ENCODE measurements around the gene GABRG3. TPM values are rescaled to one million over a fixed set of nuclear protein-coding genes. Genes with fewer than 3 reads are reported as not detected.

Gene GABRG3
- total RNA-seq, 1 donor from 2014 or later: not detected

DNA sequence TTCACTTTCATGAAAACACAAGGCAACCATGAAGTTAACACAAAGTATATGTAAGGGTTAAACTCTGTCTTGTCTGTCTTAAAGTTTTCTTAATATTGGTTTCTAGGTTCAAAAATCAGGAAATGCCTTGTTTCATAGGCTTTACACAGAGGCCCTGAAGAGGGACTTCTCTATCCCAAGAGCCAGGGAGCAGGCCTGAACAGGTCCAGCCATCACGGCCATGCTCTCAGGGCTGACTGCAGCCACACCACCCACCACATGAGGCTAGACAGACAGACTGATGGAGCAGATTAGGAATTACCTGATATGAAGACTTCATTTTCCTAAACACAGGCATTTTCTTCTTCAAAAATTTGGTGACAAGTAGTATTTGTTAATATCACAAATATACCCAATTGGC, 502.9 kb downstream of the GABRG3 start:
- Histone ChIP-seq H3K4me3 (no peak overlapping the region), H3K27ac (no peak overlapping the region), H3K4me1 (no peaks in the 10 kb centered on the region), H3K9me3 (no peaks in the 10 kb centered on the region), H3K27me3 (ENCODE audit: low read depth) (no peaks in the 10 kb centered on the region), H3K36me3 (no peaks in the 10 kb centered on the region)
- TF ChIP-seq, protein P1, sequence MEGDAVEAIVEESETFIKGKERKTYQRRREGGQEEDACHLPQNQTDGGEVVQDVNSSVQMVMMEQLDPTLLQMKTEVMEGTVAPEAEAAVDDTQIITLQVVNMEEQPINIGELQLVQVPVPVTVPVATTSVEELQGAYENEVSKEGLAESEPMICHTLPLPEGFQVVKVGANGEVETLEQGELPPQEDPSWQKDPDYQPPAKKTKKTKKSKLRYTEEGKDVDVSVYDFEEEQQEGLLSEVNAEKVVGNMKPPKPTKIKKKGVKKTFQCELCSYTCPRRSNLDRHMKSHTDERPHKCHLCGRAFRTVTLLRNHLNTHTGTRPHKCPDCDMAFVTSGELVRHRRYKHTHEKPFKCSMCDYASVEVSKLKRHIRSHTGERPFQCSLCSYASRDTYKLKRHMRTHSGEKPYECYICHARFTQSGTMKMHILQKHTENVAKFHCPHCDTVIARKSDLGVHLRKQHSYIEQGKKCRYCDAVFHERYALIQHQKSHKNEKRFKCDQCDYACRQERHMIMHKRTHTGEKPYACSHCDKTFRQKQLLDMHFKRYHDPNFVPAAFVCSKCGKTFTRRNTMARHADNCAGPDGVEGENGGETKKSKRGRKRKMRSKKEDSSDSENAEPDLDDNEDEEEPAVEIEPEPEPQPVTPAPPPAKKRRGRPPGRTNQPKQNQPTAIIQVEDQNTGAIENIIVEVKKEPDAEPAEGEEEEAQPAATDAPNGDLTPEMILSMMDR (IDR thresholded peaks at IDR 0.05): no peak
- ATAC-seq: no peak
- DNase-seq: no peak
- intact Hi-C loops (cut with DNase I): no loop called here

DNA sequence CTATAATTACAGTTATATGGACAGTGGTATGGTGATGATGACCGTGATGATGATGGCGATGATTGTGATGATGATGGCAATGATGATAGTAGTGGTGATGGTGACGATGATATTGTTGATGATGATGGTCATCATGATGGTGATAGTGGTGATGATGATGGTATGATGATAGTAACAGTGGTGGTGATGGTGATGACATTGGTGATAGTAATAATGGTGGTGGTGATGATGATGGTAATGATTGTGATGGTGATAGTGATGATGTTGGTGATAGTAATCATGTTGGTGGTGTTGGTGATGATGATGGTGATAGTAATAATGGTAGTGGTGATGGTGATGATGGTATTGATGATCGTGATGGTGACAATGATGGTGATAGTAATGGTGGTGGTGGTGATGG, 504.4 kb downstream of the GABRG3 start:
- no peak for DNase-seq
- no peak for ATAC-seq
- H3K4me3 ChIP-seq: no peak overlapping the region
- intact Hi-C loops (cut with DNase I): no loop called here
- no peaks in the 10 kb centered on the region for H3K36me3 ChIP-seq
- no peaks in the 10 kb centered on the region for H3K9me3 ChIP-seq
- no peaks in the 10 kb centered on the region for H3K27me3 ChIP-seq (ENCODE audit: low read depth)
- no peak overlapping the region for H3K27ac ChIP-seq
- TF ChIP-seq, protein P1 (IDR thresholded peaks at IDR 0.05): no peak
- H3K4me1 ChIP-seq: no peaks in the 10 kb centered on the region

DNA sequence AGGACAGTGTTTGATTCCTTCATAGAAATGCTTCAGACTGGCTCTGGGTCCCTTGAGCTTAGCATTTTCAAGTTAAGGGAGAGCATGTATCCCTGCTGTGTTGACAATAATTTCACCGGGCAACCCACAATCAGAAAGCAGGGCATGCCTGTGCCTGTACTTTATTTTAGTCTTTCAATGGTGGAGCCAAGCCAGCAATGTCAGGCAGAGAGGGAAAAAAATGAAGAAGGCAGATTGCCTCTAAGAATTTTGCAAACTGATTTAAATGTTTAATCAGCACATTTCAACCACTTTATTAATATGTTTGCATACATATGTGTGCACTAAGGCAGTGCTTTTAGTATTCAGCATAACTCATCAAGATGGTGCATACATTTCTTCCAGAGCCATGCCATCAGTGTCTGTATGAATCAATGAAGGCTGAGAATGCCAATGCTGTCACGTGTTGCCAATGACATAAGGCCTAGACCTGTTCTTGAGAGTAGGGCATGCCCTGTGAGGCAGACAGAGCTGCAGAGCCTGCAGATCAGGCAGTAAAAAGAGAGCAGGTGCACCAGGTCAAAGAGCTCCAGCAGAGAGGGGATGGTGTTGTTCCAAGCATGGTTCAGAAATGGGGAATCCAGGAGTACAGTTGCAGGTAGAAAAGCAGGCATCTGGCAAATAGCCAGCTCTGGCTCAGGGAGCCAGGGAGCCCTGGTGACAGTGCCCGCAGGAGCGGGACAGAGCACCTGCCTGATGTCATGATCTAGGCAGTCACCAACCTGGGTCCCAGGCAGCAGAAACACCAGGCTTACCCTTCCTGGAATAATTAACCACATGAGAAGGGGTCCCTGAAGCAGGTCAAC, 508.5 kb downstream of the GABRG3 start:
- DNase-seq (no peak), ATAC-seq (no peak)
- Histone ChIP-seq H3K27me3 (ENCODE audit: low read depth) (no peaks in the 10 kb centered on the region), H3K4me3 (no peak overlapping the region), H3K36me3 (no peaks in the 10 kb centered on the region), H3K9me3 (no peaks in the 10 kb centered on the region), H3K27ac (no peak overlapping the region), H3K4me1 (no peaks in the 10 kb centered on the region)
- intact Hi-C loops (cut with DNase I): no loop called here
- TF ChIP-seq, protein P1 (IDR thresholded peaks at IDR 0.05): no peak

DNA sequence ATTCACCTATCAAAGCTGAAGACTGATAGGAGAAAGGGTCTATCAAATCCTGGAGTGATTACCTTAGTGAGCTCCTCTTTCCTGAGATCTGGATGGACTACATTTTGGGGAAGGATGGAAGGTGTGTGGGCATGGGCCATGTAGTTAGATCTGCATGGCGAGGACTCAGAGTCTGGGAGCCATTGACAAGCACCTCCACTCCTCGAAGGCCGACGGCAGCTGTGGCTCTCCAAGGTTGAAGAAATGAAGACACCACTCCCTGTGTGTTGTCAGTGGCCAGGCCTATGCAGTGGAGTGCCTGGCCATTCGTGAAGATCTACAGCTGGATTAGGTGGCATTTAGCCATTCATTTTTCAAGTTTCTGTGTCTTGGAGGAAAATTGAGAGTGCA, 509.2 kb downstream of the GABRG3 start:
- Histone ChIP-seq H3K27me3 (ENCODE audit: low read depth) (no peaks in the 10 kb centered on the region), H3K9me3 (no peaks in the 10 kb centered on the region), H3K36me3 (no peaks in the 10 kb centered on the region), H3K4me3 (no peak overlapping the region), H3K27ac (no peak overlapping the region), H3K4me1 (no peaks in the 10 kb centered on the region)
- TF ChIP-seq, protein P1 (IDR thresholded peaks at IDR 0.05): no peak
- ATAC-seq (no peak), DNase-seq (no peak)
- intact Hi-C loops (cut with DNase I): no loop called here

DNA sequence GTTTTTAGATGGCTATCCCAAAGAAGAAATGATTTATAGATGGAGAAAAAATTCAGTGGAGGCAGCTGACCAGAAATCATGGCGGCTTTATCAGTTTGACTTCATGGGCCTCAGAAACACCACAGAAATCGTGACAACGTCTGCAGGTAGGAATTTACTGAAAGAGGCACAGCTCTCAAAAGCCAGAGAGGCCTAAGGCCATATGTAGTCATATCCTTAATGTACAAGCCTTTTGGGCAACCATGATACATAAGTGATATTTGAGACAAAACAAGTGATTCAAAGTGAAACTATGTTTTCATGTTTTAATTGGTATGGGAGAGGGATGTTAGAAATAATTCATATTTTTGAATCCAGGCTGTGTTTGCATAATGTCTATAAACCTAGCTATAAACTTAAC, 509.7 kb downstream of the GABRG3 start:
- H3K27ac ChIP-seq: no peak overlapping the region
- no peaks in the 10 kb centered on the region for H3K36me3 ChIP-seq
- H3K27me3 ChIP-seq (ENCODE audit: low read depth): no peaks in the 10 kb centered on the region
- no peaks in the 10 kb centered on the region for H3K4me1 ChIP-seq
- DNase-seq (no peak), ATAC-seq (no peak)
- H3K9me3 ChIP-seq: no peaks in the 10 kb centered on the region
- TF ChIP-seq, protein P1 (IDR thresholded peaks at IDR 0.05): no peak
- H3K4me3 ChIP-seq: no peak overlapping the region
- intact Hi-C loops (cut with DNase I): no loop called here
